Peyer's patch (tissue), 4 donors: ENCODE data around the gene GDPD5.

Experiments
- CTCF ChIP-seq, 6 experiments: fragments of 450-650 bp in 4 of 6; fragments of 200-600 bp in 2 of 6; sonication (generic) in 1 of 6; IDR thresholded peaks; one replicate each; pipeline ENCODE4 v1.5.1; 2017 to 2019; ENCODE audit warnings: antibody characterized with exemption in 6 of 6, mild to moderate bottlenecking in 3 of 6, moderate library complexity in 1 of 6
- POLR2A ChIP-seq, 2 donors: fragments of 450-650 bp; IDR thresholded peaks; one replicate each; pipeline ENCODE4 v1.5.1; 2017; ENCODE audit warnings: antibody characterized with exemption in 2 of 2, mild to moderate bottlenecking in 2 of 2, moderate library complexity in 2 of 2

- no peak for TF ChIP-seq CTCF (IDR thresholded peaks at IDR 0.05)
- TF ChIP-seq POLR2A (IDR thresholded peaks at IDR 0.05), result no peak
Measured at GRCh38 chr11:75560644-75561043, 34.9 kb upstream of the GDPD5 start.
